Endothelial cell (in vitro differentiated cells): ENCODE results near the gene ELN. TPM values are rescaled to one million over a fixed set of nuclear protein-coding genes. Genes with fewer than 3 reads are reported as not detected.
"Not testable (repeated sequence)": the region's sequence is repeated elsewhere in the genome, so short reads cannot be mapped to it uniquely, and the experiment has no call there.

ENCODE experiments used
- DNase-seq: peaks from one replicate; pipeline ENCODE4 v3.0.0; 2021; ENCODE audit warnings: low spot score
- H3K27ac Mint-ChIP-seq: one replicate; pipeline ENCODE4 v1.8.0; 2021; ENCODE audit warnings: mixed read lengths, inconsistent platforms; ENCODE audit not compliant: unreplicated experiment
- H3K27me3 Mint-ChIP-seq: one replicate; pipeline ENCODE4 v1.8.0; 2021; ENCODE audit warnings: mild to moderate bottlenecking, moderate library complexity, mixed read lengths, inconsistent platforms; ENCODE audit not compliant: unreplicated experiment
- H3K36me3 Mint-ChIP-seq: one replicate; pipeline ENCODE4 v1.8.0; 2021; ENCODE audit warnings: mild to moderate bottlenecking, low read depth, mixed read lengths, inconsistent platforms; ENCODE audit not compliant: unreplicated experiment
- H3K4me1 Mint-ChIP-seq: one replicate; pipeline ENCODE4 v1.8.0; 2021; ENCODE audit warnings: mild to moderate bottlenecking, mixed read lengths, inconsistent platforms; ENCODE audit not compliant: unreplicated experiment
- H3K4me3 Mint-ChIP-seq: one replicate; pipeline ENCODE4 v1.8.0; 2021; ENCODE audit warnings: mild to moderate bottlenecking, mixed read lengths, inconsistent platforms; ENCODE audit not compliant: unreplicated experiment
- H3K9me3 Mint-ChIP-seq: one replicate; pipeline ENCODE4 v1.8.0; 2021; ENCODE audit warnings: mixed read lengths, inconsistent platforms; ENCODE audit not compliant: unreplicated experiment
- total RNA-seq: library from RNA; stranded (reverse); fragmentation: NEBNext Ultra II Directional; extraction: Animal tissue kit (Norgen Biotek cat#: 25700); gene quantifications from one replicate; pipeline ENCODE4 v1.2.1, GENCODE V29; 2021; ENCODE audit not compliant: unreplicated experiment
- TF ChIP-seq, protein P1 (sequence below): fragments of 200-600 bp; sonication (generic); IDR thresholded peaks from one replicate; pipeline ENCODE4 v1.5.0; 2021; ENCODE audit warnings: antibody characterized with exemption; ENCODE audit not compliant: unreplicated experiment

The ELN gene
- total RNA-seq, 1 donor from 2014 or later = 44.8 TPM

DNA sequence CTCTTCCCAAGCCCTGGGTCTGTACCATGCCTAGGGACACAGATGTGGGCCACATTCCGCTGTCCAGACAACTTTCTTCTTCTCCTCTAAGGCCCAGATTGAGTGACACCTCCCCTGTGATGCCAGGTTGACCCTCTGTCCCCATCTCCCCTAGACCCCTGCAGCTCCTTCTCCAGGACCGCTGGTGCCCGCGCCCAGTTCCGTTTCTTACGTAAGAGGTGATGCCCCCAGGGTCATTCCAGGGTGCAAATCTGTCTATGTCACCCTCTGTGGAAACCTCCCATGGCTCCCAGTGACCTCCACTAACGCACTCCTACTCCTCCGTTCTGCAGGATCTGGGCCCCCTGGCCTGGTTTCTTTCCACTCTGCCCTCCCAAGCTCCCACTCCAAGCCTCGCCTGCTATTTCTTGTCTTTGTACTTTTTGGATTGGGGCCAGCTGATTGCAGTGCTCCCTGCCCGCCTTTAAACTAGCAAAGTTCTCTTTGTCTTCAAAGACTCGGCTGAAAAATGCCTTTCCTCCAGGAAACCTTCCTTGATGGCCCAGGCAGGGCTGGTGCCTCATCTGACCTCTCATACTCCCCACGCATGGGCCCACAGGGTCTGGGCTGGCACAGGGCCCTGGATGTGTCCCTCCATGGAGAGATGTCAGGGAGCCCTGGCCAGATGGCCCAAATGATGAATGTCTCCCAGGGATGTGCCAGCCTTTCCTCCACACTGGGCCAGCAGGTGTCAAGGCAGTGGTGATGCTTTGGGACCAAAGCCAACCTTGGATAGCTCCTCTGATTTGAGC, 21.3 kb upstream of the ELN start:
- DNase-seq = no peak
- H3K36me3 Mint-ChIP-seq = no peaks in the 10 kb centered on the region
- H3K9me3 Mint-ChIP-seq = no peaks in the 10 kb centered on the region
- H3K27me3 Mint-ChIP-seq = peaks cover 12% of the 10 kb centered on the region
- H3K4me1 Mint-ChIP-seq = peaks cover 15% of the 10 kb centered on the region
- H3K4me3 Mint-ChIP-seq = no peak overlapping the region
- TF ChIP-seq, protein P1, sequence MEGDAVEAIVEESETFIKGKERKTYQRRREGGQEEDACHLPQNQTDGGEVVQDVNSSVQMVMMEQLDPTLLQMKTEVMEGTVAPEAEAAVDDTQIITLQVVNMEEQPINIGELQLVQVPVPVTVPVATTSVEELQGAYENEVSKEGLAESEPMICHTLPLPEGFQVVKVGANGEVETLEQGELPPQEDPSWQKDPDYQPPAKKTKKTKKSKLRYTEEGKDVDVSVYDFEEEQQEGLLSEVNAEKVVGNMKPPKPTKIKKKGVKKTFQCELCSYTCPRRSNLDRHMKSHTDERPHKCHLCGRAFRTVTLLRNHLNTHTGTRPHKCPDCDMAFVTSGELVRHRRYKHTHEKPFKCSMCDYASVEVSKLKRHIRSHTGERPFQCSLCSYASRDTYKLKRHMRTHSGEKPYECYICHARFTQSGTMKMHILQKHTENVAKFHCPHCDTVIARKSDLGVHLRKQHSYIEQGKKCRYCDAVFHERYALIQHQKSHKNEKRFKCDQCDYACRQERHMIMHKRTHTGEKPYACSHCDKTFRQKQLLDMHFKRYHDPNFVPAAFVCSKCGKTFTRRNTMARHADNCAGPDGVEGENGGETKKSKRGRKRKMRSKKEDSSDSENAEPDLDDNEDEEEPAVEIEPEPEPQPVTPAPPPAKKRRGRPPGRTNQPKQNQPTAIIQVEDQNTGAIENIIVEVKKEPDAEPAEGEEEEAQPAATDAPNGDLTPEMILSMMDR = no peak
- no peak overlapping the region for H3K27ac Mint-ChIP-seq

DNA sequence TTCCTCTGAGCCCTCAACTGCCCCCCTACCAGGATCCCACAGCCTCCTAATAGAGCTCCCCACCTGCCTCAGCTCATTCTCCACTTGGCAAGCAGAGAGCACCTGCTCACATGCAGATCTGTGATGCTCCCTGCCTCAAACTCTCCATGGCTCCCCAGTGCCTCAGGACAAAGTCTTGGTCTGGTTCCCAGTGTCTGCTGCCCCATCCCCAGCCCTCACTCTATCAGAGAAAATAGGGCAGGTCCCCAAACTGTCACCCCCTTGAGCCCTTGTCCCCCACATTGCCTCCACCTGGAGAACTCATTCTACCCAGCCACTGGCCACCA, 20.8 kb upstream of the ELN start:
- Mint-ChIP-seq H3K36me3 (no peaks in the 10 kb centered on the region), H3K4me3 (no peak overlapping the region), H3K4me1 (peaks cover 15% of the 10 kb centered on the region), H3K27ac (no peak overlapping the region), H3K9me3 (no peaks in the 10 kb centered on the region), H3K27me3 (peaks cover 13% of the 10 kb centered on the region)
- TF ChIP-seq, protein P1 = no peak
- DNase-seq = no peak

DNA sequence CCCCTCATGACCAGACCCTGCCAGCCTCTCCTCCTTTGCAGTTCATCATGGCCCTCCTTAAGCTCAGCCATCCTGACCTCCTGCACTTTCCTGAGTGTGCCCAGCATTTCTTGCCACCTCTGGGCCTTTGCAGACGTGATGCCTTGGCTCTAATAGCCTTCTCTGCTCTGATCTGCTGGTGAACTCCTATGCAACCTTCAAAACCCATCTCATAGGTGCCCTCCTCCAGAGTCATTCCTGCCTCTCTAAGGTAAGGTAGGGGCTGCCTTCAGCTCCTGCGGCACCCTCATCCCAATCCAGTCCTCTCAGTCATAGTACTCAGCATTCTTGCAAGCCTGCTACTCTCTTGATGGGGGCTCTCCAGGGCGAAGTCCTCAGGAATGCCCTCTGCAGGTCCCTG, 19.3 kb upstream of the ELN start:
- peaks cover 13% of the 10 kb centered on the region for H3K27me3 Mint-ChIP-seq
- no peak for DNase-seq
- no peak overlapping the region for H3K4me3 Mint-ChIP-seq
- TF ChIP-seq, protein P1 = no peak
- peaks cover 9% of the 10 kb centered on the region for H3K4me1 Mint-ChIP-seq
- H3K36me3 Mint-ChIP-seq = no peaks in the 10 kb centered on the region
- no peak overlapping the region for H3K27ac Mint-ChIP-seq
- no peaks in the 10 kb centered on the region for H3K9me3 Mint-ChIP-seq

DNA sequence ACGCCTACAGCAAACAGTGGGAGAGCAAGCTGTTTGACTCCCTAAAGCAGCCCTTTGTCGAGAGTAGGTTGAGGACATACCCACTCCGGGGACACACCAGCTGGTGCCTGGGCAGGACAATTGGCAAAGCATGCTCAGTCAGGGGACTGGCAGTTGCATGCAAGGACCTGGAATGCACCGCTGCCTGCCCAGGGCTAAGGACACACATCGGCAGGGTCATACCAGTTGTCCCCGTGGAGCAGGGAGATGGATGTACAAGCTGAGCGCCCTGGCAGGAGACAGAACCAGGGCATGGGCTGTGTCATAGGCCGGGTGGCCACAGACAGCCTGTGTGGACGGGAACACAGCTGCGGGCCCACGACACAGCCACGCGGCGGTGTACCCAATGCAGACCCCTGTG, 18.3 kb upstream of the ELN start:
- no peak for DNase-seq
- H3K36me3 Mint-ChIP-seq = no peaks in the 10 kb centered on the region
- H3K4me1 Mint-ChIP-seq = peaks cover 9% of the 10 kb centered on the region
- no peak overlapping the region for H3K27ac Mint-ChIP-seq
- peaks cover 13% of the 10 kb centered on the region for H3K27me3 Mint-ChIP-seq
- H3K4me3 Mint-ChIP-seq = no peak overlapping the region
- TF ChIP-seq, protein P1 = no peak
- H3K9me3 Mint-ChIP-seq = no peaks in the 10 kb centered on the region

DNA sequence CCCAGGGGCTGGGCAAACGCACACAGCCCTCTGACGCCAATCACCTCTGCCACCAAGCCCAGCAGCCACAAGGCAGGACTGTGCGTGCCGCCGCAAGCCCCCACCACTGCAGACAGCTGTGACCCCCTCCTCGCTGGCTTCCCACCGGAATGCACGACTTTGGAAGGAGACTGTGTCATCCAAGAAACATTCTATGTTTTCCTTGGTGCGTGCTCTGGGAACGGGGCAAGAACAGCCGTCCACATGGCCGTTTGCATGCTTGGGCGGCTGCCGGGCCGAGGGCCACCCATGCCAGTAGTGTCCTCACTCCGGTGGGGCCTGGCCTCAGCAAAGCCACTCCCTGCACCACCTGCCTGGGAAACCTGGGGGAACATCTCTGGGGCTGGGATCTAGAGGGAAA, 17.6 kb upstream of the ELN start:
- no peak for DNase-seq
- Mint-ChIP-seq H3K4me1 (peaks cover 9% of the 10 kb centered on the region), H3K27me3 (peaks cover 13% of the 10 kb centered on the region), H3K9me3 (no peaks in the 10 kb centered on the region), H3K27ac (no peak overlapping the region), H3K4me3 (no peak overlapping the region), H3K36me3 (no peaks in the 10 kb centered on the region)
- TF ChIP-seq, protein P1 = no peak

DNA sequence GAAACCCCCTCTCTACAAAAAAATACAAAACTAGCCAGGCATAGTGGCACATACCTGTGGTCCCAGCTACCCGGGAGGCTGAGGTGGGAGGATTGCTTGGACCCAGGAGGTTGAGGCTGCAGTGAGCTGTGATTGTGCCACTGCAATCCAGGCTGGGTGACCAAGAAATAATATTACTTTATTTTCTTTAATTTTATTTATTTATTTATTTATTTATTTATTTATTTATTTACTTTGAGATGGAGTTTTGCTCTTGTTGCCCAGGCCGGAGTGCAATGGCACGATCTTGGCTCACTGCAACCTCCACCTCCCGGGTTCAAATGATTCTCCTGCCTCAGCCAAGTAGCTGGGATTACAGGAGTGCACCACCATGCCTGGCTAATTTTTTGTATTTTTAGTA, 16.6 kb upstream of the ELN start:
- not testable (repeated sequence) for H3K4me1 Mint-ChIP-seq, H3K27ac Mint-ChIP-seq, H3K9me3 Mint-ChIP-seq, DNase-seq, H3K4me3 Mint-ChIP-seq, H3K36me3 Mint-ChIP-seq
- H3K27me3 Mint-ChIP-seq = peaks cover 13% of the 10 kb centered on the region
